T47D (cell line): ENCODE results near the gene PGM2L1.
A peak's percentile ranks its signal among the peaks of the same experiment; 100 is the strongest.

Experiments
- DNase-seq, 2 experiments: peaks; one replicate each; pipeline versions ENCODE4 v3.0.0 to v3.0.0-alpha.2; 2011 to 2012; ENCODE audit warnings: low read depth in 1 of 2, low spot score in 1 of 2
- JUND ChIP-seq: IDR thresholded peaks from 2 replicates; pipeline ENCODE4 v1.6.1; 2012; ENCODE audit warnings: low read depth
- in situ Hi-C: cut with HindIII; loops from 2 replicates; pipeline ENCODE4 v1.10.0; 2016; ENCODE audit warnings: low sequenced_read_pairs, low pct_unique_long_range_greater_than_20kb

Gene PGM2L1

GRCh38 chr11:74297484-74297883, 100.7 kb downstream of the PGM2L1 start:
- in situ Hi-C loops, result no loop called here
- no peak for TF ChIP-seq JUND
- no peak for DNase-seq

DNA sequence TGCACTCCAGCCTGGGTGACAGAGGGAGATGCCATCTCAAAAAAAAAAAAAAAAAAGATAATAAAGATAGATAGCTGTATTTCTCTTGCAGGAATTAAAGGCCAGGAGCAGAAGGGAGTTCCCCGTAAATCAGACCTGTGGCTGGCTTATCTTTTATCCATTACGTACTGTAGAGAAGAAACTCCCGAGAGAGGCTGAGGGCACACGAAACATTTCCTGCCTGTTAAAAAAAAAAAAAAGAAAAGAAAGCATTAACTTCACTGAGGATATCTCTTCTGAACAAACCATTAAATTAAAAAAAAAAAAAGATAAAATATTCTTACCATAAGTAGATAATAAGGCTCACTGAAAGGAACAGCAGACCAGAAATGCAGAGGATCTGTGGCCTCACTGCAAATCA, 109.3 kb downstream of the PGM2L1 start:
- in situ Hi-C loops, result no loop called here

GRCh38 chr11:74288161-74288560, 110.1 kb downstream of the PGM2L1 start:
- no peak for DNase-seq
- TF ChIP-seq JUND, result no peak
- in situ Hi-C loops, result no loop called here

More for the DNA sequence above, 109.3 kb downstream of the PGM2L1 start:
- TF ChIP-seq JUND, result no peak
- no peak for DNase-seq

GRCh38 chr11:74284466-74284865, 113.8 kb downstream of the PGM2L1 start:
- in situ Hi-C loops, result no loop called here
- no peak for TF ChIP-seq JUND

DNA sequence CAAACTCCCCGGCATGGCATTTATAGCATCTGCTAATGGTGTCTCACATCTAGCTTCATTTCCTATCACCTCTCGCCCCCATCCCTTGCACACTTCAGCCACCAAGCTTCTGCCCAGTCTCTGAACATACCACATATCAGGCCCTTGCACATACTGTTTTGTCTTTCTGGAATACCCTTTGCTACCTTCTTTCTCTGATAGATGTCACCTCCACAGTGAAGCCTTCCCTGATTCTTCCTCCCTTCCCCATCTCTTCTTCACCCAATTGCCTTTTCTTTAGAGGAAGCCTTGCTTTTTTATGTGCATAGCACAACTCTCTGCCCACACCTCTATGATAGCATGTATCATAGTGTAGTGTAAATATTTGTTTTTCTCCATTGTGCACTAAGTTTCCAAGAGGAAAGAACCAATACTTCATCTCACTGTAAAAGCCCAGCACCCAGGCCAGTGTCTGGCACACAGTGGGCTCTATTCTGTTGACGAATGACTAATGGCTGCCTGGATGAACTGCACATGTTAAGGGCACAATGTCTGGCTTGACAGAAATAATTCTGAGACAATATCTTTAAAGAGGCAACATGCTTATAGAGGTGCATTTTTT, 114.6 kb downstream of the PGM2L1 start:
- no peak for TF ChIP-seq JUND
- in situ Hi-C loops, result no loop called here
- DNase-seq, result no peak

More at GRCh38 chr11:74284466-74284865, 113.8 kb downstream of the PGM2L1 start:
- DNase-seq, result no peak

DNA sequence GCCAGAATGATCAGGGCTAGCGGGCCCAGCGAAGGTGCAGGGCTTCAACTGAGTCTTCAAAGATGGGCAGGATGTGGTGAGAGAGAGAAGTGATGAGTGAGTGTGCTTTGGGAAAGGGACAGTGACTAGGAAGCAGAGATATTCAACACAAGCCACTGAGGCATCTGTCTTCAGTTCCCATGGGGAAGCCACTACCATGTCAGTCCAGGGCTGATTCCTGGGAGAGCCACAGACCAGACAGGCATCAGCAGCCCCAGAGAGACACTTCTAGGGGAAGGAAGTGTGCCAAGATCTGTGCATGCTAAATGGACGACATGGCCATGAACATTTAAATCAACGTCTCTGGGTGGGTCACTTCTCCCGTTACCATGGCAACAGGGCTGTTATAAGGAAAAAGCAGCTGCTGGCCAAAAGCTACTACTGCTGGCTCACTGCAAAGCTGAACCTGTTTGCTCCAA, 115.3 kb downstream of the PGM2L1 start:
- no peak for DNase-seq
- in situ Hi-C loops, result no loop called here

DNA sequence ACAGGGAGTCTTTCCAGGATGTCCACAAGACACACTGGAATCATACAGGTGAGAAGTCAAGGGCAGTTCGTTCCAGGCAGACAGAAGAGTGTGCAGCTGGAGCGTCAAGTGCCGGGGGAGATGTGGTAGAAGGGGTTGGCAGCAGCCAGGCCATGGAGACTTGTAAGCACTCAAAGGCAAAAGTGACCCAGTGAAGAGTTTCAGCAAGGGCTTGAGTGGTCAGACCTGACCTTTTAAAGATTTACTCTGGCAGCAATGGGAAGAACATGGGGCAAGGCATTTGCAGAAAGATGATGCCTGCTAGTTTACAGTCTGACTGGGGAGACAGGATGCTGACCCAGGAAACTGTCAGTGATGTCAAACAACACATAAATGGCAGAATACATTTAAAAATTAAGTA, 115.8 kb downstream of the PGM2L1 start:
- no peak for TF ChIP-seq JUND
- in situ Hi-C loops, result no loop called here

More for the DNA sequence above, 115.3 kb downstream of the PGM2L1 start:
- TF ChIP-seq JUND, result no peak

GRCh38 chr11:74280494-74280893, 117.7 kb downstream of the PGM2L1 start:
- in situ Hi-C loops, result no loop called here
- peak in 1 of 2 experiments; percentile 23 for DNase-seq

More for the DNA sequence above, 115.8 kb downstream of the PGM2L1 start:
- no peak for DNase-seq

More at GRCh38 chr11:74280494-74280893, 117.7 kb downstream of the PGM2L1 start:
- TF ChIP-seq JUND, result no peak
